Activated T-cell treated with anti-CD3 and anti-CD28 coated beads for 4 hours (primary cell): ENCODE data around the gene GAB2.
"Not testable (repeated sequence)": the region's sequence is repeated elsewhere in the genome, so short reads cannot be mapped to it uniquely, and the experiment has no call there.

Experiments
- DNase-seq: peaks from one replicate; pipeline ENCODE4 v3.0.0-alpha.2; 2020

The GAB2 gene

GRCh38 chr11:78361228-78361627, 56.4 kb downstream of the GAB2 start:
- no peak for DNase-seq

GRCh38 chr11:78359921-78360320, 57.7 kb downstream of the GAB2 start:
- no peak for DNase-seq

DNA sequence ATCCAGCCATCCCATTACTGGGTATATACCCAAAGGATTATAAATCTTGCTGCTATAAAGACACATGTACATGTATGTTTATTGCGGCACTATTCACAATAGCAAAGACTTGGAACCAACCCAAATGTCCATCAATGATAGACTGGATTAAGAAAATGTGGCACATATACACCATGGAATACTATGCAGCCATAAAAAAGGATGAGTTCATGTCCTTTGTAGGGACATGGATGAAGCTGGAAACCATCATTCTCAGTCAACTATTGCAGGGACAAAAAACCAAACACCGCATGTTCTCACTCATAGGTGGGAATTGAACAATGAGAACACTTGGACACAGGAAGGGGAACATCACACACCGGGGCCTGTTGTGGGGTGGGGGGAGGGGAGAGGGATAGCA, 59.7 kb downstream of the GAB2 start:
- not testable (repeated sequence) for DNase-seq

- not testable (repeated sequence) for DNase-seq
Observed at GRCh38 chr11:78357425-78357824, 60.2 kb downstream of the GAB2 start.

DNA sequence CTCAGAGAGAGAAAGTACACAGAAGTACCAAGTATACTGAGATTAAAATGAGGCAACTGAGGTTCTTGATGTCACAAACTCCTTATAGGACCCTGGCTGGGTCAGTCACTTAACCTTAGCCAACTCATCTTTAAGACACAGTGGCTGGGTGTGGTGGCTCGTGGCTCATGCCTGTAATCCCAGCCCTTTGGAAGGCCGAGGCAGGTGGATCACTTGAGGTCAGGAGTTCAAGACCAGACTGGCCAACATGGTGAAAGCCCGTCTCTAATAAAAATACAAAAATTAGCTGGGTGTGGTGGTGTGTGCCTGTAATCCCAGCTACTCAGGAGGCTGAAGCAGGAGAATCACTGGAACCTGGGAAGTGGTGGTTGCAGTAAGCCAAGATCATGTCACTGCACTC, 61.9 kb downstream of the GAB2 start:
- not testable (repeated sequence) for DNase-seq

GRCh38 chr11:78355309-78355705, 62.3 kb downstream of the GAB2 start:
- no peak for DNase-seq

GRCh38 chr11:78354408-78355308, 63.0 kb downstream of the GAB2 start:
- DNase-seq: no peak

DNA sequence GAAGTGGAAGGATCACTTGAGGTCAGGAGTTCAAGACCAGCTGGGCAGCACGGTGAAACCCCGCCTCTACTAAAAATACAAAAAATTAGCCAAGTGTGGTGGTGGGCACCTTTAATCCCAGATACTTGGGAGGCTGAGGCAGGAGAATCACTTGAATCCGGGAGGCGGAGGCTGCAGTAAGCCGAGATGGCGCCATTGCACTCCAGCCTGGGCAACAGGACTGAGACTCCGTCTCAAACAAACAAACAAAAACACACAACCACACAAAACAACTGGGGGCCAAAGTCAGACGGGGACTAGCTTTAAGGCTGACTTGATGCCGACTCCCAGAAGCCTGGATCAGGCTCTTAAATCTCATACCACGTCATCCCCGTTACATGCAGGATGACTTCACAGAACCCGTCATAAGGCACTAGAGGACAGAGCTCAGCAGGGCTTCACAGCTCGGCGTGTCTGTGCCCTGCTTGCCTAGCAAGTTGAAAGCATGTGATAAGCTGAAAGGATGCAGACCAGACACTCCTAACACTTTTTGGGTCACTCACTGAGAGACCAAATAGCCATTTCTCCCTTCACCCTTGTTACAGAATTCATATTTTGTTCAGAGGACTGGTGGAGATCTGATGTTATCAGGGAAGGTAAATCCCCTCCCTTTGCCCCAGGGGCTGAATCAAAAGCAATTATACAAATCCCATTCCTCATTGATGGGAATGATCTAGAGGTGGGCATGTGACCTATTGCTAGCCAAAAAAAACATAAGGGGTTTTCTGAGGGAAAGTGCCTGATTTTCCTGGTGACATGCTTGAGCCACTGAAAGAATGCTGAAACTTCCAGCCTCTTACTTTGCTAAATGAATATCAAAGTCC, 65.4 kb downstream of the GAB2 start:
- DNase-seq: no peak

GRCh38 chr11:78351193-78351592, 66.4 kb downstream of the GAB2 start:
- DNase-seq: no peak

GRCh38 chr11:78350646-78351165, 66.9 kb downstream of the GAB2 start:
- no peak for DNase-seq

- DNase-seq: no peak
Observed at GRCh38 chr11:78350091-78350645, 67.5 kb downstream of the GAB2 start.

GRCh38 chr11:78349624-78350023, 68.0 kb downstream of the GAB2 start:
- no peak for DNase-seq

DNA sequence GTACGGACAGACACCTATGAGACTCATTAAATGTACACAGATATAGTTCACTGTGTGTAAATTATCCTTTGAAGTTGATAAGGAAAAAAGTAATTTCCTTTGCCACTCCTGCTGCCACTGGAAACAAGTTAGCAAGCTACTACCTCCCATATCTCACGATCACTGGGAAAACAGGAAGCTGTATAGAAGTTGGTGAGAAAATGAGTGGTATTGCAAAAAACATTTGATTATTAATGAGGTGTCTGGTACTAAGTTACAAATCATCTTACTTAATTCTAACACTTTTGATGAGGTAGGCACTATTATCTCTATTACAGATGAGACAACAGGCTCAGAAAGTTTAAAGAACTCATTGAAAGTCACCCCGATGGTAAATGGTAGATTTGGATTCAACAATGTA, 68.5 kb downstream of the GAB2 start:
- no peak for DNase-seq

DNA sequence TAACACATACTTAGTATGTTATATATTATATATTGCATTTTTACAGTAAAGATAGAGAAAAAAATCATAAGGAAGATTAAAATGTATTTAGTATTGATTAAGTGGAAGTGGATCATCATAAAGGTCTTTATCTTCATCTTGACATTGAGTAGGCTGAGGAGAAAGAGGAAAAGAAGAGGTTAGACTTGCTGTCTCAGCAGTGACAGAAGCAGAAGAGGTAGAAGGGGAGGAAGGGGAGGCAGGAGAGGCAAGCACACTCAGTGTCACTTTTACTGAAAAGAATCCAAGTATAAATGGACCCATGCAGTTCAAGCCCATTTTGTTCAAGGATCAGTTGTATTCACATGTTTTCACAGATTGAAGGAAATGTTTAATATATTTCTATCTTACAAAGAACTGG, 69.7 kb downstream of the GAB2 start:
- DNase-seq: no peak

DNA sequence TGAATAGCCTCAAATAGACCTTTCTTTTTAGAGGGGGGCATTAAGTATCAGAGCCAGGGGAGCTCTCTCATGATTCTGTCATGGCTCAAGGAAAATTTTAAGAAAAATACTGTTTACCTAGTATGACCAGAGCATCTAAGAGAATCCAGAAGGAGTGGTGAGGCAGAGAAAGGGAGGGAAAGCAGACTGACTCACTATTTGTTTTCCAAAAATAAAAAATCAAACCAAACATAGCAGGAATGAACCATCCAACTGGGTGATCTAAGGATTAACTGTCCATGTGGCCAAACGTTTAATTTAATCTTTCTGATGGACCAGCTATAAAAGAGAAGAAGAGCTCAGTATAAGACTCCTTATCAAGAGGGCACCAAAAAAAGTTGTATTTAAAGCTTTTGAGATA, 70.8 kb downstream of the GAB2 start:
- no peak for DNase-seq

GRCh38 chr11:78345450-78345849, 72.2 kb downstream of the GAB2 start:
- no peak for DNase-seq

DNA sequence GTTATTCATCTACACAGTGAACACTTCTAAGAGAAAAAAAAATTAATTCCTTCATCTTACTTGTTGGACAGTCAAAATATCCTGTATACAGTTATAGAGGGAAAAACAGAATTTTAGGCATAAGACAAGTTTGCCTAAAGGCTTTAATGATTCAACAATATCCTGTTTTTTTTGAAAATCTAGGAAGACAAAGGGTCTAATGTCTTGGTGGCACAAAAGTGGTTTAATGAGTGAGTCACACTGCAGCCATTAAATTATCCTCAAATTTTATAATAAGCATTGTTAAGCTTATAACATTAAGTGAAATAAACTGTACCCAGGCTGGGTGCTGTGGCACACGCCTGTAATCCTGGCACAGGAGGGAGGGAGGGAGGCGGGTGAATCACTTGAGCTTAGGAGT, 72.9 kb downstream of the GAB2 start:
- no peak for DNase-seq

DNA sequence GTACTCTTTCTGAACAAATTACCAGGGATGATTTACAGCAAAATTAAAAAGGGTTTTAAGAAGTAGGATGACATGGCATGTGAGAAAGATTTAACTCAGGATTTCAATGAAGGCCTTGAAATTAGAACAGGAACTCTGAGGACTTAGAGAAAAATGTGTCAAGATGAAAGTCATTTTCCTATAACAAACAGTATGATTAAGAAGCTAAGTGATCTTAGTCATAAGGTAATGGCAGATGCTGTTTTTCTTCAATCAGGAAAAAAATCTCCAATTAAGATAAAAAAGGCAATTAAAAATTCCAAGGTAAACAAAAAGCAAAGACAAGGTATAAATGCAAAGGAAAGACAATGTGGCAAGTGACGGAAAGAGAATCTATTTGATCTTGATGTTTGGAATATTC, 73.5 kb downstream of the GAB2 start:
- no peak for DNase-seq

DNA sequence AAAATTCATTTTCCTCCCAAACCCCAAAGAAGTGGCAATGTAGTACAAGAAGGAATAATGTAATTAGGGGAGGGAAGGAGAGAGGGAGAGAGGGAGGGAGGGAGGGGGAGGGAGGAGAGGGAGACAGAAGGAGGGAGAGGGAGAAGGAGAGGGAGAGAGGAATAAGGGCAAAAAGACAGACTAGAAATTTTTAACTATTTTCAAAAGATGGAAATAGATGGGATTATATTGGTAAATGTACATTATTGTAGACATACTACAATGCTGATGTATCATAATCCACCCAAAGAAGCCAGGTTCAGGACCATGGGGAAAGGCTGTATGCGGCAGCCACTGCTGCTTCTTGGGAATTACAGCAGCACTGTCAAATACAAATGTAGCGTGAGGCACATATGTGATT, 74.3 kb downstream of the GAB2 start:
- DNase-seq: no peak

DNA sequence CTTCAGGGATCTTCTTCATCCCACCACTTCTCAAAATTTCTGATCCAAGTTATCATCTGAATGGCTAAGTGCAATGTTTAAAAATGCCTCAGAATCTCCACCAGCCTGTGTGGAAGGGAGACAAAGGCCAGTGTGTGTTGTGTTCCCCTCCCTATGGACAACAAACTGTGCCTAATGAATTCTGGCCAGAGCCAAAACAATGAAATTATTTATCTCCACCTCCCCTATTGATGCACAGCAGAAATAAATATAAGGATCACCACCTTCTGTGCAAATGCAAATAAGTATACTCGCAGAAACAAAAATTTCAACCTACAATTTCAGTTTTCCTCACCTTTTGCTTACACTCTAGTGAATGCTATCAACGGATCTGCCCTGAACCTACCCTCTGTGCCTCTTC, 75.8 kb downstream of the GAB2 start:
- DNase-seq: no peak

- no peak for DNase-seq
Observed at GRCh38 chr11:78340530-78340929, 77.1 kb downstream of the GAB2 start.

DNA sequence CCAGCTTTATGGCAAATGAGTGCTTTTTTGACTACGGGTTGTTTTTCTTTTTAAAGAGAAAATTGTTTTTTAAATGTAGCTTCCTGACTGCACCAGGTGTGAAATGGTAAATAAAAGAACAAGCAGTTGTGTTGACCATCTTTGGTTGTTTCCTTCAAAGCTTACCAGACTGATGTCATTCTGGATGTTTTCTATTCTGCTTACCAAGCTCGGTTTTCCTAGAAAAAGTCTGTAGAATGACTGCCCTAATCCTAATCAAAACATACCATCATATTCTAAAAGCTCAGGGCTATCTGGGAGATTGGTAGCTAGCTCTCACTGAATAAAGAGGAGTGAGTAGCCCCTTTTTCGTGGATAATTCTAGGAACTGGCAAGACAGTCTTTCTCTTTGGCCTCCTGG, 77.7 kb downstream of the GAB2 start:
- no peak for DNase-seq

- no peak for DNase-seq
Observed at GRCh38 chr11:78339483-78339882, 78.1 kb downstream of the GAB2 start.

DNA sequence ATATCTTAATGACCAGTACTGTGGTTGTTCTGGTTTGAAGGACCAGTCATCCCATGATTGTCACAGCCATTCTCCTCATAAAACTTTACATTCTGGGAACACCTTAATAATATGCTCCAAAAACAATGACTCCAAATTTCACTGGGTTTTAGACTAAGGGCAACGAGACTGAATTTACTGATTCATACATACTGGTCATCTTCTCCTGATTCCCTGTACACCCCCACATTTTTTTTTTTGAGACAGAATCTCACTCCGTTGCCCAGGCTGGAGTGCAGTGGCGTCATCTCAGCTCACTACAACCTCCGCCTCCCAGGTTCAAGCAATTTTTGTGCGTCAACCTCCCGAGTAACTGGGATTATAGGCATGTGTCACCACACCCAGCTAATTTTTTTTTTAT, 78.9 kb downstream of the GAB2 start:
- DNase-seq: no peak
